ENCODE measurements around the gene SYT13.

DNA sequence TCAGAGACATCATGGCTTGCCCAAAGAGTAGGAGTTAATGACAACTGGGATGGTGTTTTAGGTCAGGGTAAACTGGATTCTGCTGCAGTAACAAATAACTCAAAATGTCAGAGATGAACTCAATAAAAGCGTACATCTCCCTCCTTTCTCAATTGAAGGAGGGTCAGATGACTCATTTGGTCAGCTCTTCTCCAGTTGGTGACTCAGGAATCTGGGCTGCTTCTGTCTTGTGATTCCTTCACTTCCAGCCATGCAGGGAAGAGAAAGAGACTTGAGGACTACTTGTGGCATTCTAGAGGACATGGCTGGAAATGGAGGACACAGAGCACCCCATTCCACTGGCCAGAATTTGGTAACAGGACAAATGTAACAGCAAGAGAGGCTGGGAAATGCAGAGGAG lies 3.2 kb upstream of the SYT13 start:
- TF ChIP-seq, protein P1, sequence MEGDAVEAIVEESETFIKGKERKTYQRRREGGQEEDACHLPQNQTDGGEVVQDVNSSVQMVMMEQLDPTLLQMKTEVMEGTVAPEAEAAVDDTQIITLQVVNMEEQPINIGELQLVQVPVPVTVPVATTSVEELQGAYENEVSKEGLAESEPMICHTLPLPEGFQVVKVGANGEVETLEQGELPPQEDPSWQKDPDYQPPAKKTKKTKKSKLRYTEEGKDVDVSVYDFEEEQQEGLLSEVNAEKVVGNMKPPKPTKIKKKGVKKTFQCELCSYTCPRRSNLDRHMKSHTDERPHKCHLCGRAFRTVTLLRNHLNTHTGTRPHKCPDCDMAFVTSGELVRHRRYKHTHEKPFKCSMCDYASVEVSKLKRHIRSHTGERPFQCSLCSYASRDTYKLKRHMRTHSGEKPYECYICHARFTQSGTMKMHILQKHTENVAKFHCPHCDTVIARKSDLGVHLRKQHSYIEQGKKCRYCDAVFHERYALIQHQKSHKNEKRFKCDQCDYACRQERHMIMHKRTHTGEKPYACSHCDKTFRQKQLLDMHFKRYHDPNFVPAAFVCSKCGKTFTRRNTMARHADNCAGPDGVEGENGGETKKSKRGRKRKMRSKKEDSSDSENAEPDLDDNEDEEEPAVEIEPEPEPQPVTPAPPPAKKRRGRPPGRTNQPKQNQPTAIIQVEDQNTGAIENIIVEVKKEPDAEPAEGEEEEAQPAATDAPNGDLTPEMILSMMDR (IDR thresholded peaks at IDR 0.05; ENCODE audit: insufficient read depth, low read depth, low read length) = no peak
- TF ChIP-seq EZH2 (IDR thresholded peaks at IDR 0.05; ENCODE audit: insufficient read depth, low read length) = no peak

Measured in astrocyte (in vitro differentiated cells and primary cell).